Measurements from ENCODE around the gene ENOX1.

Gene ENOX1

DNA sequence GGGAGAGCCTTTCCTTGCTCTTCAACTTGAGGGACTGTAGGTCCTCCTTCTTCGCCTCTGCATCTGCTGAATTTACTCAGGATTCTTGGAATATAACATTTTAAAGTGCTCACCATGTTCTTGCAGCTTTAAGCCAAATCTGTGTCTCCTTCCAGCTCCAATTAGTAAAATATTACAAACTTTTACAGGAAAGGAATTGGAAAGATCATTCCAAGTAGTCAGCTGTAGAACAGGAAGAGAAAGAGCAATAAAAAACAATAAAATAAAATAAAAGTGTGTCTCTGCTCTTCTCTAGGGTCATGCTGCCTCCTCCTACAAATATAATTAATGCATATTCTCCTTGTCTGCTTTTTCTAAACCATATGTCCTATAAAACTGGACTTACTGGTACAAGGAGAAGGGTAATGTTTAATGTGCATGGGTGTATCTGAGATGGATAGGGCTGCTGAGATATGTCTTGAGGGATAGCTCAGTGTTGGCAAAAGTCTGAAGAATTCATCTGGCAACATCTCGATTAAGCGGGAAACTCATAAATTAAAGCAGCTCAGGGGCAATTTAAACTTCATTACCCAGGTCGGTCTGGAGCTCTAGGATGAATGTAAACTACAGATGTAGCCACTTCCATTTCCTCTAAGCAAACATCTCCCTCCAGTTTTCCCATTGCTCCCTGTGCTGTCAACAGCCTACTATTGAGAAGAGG is 25.0 kb downstream of the ENOX1 start:
- in situ Hi-C loops (cut with HindIII; ENCODE audit: low sequenced_read_pairs), result no loop called here
- no peak for TF ChIP-seq CTCF (IDR thresholded peaks at IDR 0.05; ENCODE audit: low read depth, low read length)
- no peak overlapping the region for H3K4me3 ChIP-seq (ENCODE audit: low read depth, low read length)
- no peak for DNase-seq (ENCODE audit: low read depth, low spot score)

GRCh38 chr13:43760257-43760656 is 26.5 kb downstream of the ENOX1 start:
- H3K4me3 ChIP-seq (ENCODE audit: low read depth, low read length), result no peak overlapping the region
- DNase-seq (ENCODE audit: low read depth, low spot score), result no peak
- in situ Hi-C loops (cut with HindIII; ENCODE audit: low sequenced_read_pairs), result no loop called here
- no peak for TF ChIP-seq CTCF (IDR thresholded peaks at IDR 0.05; ENCODE audit: low read depth, low read length)

DNA sequence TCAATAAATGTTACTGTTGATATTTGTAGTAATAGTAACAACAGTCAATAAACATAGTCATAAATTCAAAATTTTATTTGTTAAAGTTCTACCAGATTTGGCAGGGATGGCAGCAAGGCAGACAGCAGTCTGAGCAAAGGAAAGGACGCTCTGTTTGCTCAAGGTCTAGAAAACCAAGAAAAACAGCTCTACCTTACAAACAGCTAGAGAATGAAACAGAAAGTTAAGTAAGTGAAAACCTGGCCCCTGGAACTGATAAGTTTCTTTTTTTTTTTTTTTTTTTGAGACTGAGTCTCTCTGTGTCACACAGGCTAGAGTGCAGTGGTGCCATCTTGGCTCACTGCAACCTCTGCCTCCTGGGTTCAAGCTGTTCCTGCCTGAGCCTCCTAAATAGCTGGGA is 27.9 kb downstream of the ENOX1 start:
- H3K4me3 ChIP-seq (ENCODE audit: low read depth, low read length), result no peak overlapping the region
- TF ChIP-seq CTCF (IDR thresholded peaks at IDR 0.05; ENCODE audit: low read depth, low read length), result no peak
- DNase-seq (ENCODE audit: low read depth, low spot score), result no peak
- in situ Hi-C loops (cut with HindIII; ENCODE audit: low sequenced_read_pairs), result no loop called here

- DNase-seq (ENCODE audit: low read depth, low spot score), result no peak
- H3K4me3 ChIP-seq (ENCODE audit: low read depth, low read length), result no peak overlapping the region
- TF ChIP-seq CTCF (IDR thresholded peaks at IDR 0.05; ENCODE audit: low read depth, low read length), result no peak
- in situ Hi-C loops (cut with HindIII; ENCODE audit: low sequenced_read_pairs), result no loop called here
These were observed 29.5 kb downstream of the ENOX1 start for GRCh38 chr13:43757266-43757665.

DNA sequence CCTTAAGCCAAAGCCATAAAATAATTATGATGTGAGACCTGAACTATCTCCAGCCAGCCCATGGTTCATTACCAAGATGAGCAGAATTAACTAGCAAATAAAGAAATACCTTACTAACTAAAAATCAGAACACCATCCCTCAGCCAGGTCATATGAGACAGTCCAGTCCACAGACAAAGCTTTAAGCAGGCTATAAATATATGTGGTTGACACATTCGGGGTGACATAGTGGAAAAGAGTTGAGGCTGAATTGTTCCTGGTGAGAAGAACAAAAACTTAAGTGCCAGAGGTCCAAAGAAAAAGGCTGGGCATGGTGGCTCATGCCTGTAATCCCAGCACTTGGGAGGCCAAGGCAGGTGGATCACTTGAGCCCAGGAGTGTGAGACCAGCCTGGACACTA is 30.9 kb downstream of the ENOX1 start:
- H3K4me3 ChIP-seq (ENCODE audit: low read depth, low read length), result no peak overlapping the region
- DNase-seq (ENCODE audit: low read depth, low spot score), result no peak
- TF ChIP-seq CTCF (IDR thresholded peaks at IDR 0.05; ENCODE audit: low read depth, low read length), result no peak
- in situ Hi-C loops (cut with HindIII; ENCODE audit: low sequenced_read_pairs), result no loop called here

DNA sequence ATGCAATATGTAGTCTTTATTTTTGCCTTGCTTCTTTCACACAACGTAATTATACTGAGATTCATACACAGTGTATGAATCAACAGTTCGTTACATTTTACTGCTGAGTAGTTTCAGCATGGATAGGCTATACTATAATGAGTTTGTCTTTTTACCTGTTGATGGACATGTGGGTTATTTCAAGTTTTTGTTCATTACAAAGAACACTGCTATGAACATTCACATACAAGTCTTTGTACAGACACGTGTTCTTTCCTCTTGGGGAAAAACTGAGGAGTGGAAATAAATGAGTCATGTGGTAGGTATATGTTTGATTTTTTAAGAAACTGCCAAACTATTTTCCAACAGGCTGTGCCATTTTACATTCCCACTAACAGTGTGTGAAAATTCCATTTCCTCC is 35.1 kb downstream of the ENOX1 start:
- no peak for TF ChIP-seq CTCF (IDR thresholded peaks at IDR 0.05; ENCODE audit: low read depth, low read length)
- in situ Hi-C loops (cut with HindIII; ENCODE audit: low sequenced_read_pairs), result no loop called here
- no peak for DNase-seq (ENCODE audit: low read depth, low spot score)
- no peak overlapping the region for H3K4me3 ChIP-seq (ENCODE audit: low read depth, low read length)
